Measurements from ENCODE around the gene ABCB1. TPM values are rescaled to one million over a fixed set of nuclear protein-coding genes. Genes with fewer than 3 reads are reported as not detected.

The ABCB1 gene
- total and polyA plus RNA-seq, 2 of the 13 experiments (the other 11 are each of a cell fraction or from before 2014, with no cell fraction given): 42.8 to 52.6 TPM

DNA sequence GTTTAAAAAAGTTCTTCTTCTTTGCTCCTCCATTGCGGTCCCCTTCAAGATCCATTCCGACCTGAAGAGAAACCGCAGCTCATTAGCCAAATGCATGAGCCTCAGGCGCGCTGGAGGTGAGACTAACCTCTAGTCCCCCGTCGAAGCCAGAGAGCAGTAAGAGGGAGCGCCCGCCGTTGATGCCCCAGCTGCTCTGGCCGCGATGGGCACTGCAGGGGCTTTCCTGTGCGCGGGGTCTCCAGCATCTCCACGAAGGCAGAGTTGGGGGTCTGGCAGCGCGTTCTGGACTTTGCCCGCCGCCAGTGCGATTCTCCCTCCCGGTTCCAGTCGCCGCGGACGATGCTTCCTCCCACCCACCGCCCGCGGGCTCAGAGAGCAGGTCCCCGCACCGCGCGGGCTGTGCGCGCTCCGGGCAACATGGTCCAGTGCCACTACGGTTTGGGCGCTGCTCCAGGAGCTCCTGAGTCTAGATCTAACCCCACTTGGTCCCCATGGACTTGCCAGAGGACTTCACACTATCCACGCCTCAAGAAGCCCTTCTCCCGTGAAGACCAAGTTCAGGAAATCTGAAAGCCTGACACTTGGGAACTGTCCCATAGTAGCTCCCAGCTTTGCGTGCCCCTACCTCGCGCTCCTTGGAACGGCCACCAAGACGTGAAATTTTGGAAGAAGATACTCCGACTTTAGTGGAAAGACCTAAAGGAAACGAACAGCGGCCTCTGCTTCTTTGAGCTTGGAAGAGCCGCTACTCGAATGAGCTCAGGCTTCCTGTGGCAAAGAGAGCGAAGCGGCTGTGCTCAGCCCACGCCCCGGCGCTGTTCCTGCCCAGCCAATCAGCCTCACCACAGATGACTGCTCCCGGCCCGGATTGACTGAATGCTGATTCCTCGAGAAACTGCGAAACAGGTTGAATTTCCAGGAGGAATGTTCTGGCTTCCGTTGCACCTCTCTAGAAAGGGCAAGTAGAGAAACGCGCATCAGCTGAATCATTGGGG is at the start of gene ABCB1 (continued):
- TF ChIP-seq, protein P1, sequence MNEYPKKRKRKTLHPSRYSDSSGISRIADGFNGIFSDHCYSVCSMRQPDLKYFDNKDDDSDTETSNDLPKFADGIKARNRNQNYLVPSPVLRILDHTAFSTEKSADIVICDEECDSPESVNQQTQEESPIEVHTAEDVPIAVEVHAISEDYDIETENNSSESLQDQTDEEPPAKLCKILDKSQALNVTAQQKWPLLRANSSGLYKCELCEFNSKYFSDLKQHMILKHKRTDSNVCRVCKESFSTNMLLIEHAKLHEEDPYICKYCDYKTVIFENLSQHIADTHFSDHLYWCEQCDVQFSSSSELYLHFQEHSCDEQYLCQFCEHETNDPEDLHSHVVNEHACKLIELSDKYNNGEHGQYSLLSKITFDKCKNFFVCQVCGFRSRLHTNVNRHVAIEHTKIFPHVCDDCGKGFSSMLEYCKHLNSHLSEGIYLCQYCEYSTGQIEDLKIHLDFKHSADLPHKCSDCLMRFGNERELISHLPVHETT (CRISPR knock-in tag; conservative IDR thresholded peaks at IDR 0.05): no peak
- TF ChIP-seq STAT6 (CRISPR knock-in tag; IDR thresholded peaks at IDR 0.05; ENCODE audit: borderline replicate concordance): peak; percentile 43; the same call in 1 of the 2 replicates
- no peak for TF ChIP-seq ZBTB20 (CRISPR knock-in tag; IDR thresholded peaks at IDR 0.05; ENCODE audit: borderline replicate concordance, low read depth)
- TF ChIP-seq ZNF276 (CRISPR knock-in tag; IDR thresholded peaks at IDR 0.05; ENCODE audit: low read depth): no peak; the same call in 1 of the 2 replicates
- TF ChIP-seq MED13 (CRISPR knock-in tag; IDR thresholded peaks at IDR 0.05): no peak
- TF ChIP-seq SUZ12 (IDR thresholded peaks at IDR 0.05; ENCODE audit: low read depth, low read length): no peak
- TF ChIP-seq FOXP1 (IDR thresholded peaks at IDR 0.05): no peak
- TF ChIP-seq FOXP1 (CRISPR knock-in tag; IDR thresholded peaks at IDR 0.05): no peak
- TF ChIP-seq, protein P2, sequence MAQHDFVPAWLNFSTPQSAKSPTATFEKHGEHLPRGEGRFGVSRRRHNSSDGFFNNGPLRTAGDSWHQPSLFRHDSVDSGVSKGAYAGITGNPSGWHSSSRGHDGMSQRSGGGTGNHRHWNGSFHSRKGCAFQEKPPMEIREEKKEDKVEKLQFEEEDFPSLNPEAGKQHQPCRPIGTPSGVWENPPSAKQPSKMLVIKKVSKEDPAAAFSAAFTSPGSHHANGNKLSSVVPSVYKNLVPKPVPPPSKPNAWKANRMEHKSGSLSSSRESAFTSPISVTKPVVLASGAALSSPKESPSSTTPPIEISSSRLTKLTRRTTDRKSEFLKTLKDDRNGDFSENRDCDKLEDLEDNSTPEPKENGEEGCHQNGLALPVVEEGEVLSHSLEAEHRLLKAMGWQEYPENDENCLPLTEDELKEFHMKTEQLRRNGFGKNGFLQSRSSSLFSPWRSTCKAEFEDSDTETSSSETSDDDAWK (CRISPR knock-in tag; IDR thresholded peaks at IDR 0.05): no peak
- peak; percentile 91; the same call in 1 of the 2 replicates for TF ChIP-seq ZNF619 (CRISPR knock-in tag; IDR thresholded peaks at IDR 0.05)
- peak; percentile 86; the same call in 1 of the 2 replicates for TF ChIP-seq ZNF572 (CRISPR knock-in tag; IDR thresholded peaks at IDR 0.05)
- TF ChIP-seq NFIB (CRISPR knock-in tag; IDR thresholded peaks at IDR 0.05; ENCODE audit: borderline replicate concordance): no peak
- TF ChIP-seq ZNF749 (CRISPR knock-in tag; IDR thresholded peaks at IDR 0.05; ENCODE audit: borderline replicate concordance): no peak
- TF ChIP-seq MZF1 (CRISPR knock-in tag; IDR thresholded peaks at IDR 0.05; ENCODE audit: borderline replicate concordance): no peak
- TF ChIP-seq ZBTB8A (CRISPR knock-in tag; IDR thresholded peaks at IDR 0.05; ENCODE audit: borderline replicate concordance, low read depth): no peak; the same call in 1 of the 2 replicates
- no peak for TF ChIP-seq RELA (CRISPR knock-in tag; IDR thresholded peaks at IDR 0.05)
- no peak for TF ChIP-seq DPF2 (CRISPR knock-in tag; IDR thresholded peaks at IDR 0.05; ENCODE audit: borderline replicate concordance, low read depth)
- TF ChIP-seq MAFK (conservative IDR thresholded peaks at IDR 0.05 in 1 of 2, IDR thresholded peaks at IDR 0.05 in 1 of 2; ENCODE audit: low read length in 2 of 2): no peak
- TF ChIP-seq CHD2 (IDR thresholded peaks at IDR 0.05; ENCODE audit: low read depth, low read length): no peak
- no peak for TF ChIP-seq FOXK2 (IDR thresholded peaks at IDR 0.05)
- no peak for TF ChIP-seq CBX2 (IDR thresholded peaks at IDR 0.05; ENCODE audit: low read depth, low read length)
- no peak for TF ChIP-seq CBX2 (CRISPR knock-in tag; IDR thresholded peaks at IDR 0.05; ENCODE audit: low read depth)
- no peak for TF ChIP-seq MED8 (CRISPR knock-in tag; IDR thresholded peaks at IDR 0.05; ENCODE audit: insufficient replicate concordance)
